ENCODE results near the gene ODAD3.
A peak's percentile ranks its signal among the peaks of the same experiment; 100 is the strongest.
"Not testable (repeated sequence)": the region's sequence is repeated elsewhere in the genome, so short reads cannot be mapped to it uniquely, and the experiment has no call there.

ODAD3 gene

GRCh38 chr19:11444059-11444458 lies 9.1 kb upstream of the ODAD3 start:
- H3K27ac ChIP-seq (ENCODE audit: low read depth, low read length) = no peak overlapping the region
- H3K4me3 ChIP-seq (ENCODE audit: low read depth in 1 of 5, low read length in 5 of 5) = no peak overlapping the region
- H3K4me1 ChIP-seq (ENCODE audit: control insufficient read depth in 5 of 5, insufficient read depth in 5 of 5, low read length in 5 of 5) = no peaks in the 10 kb centered on the region
- H3K36me3 ChIP-seq (ENCODE audit: control insufficient read depth in 5 of 5, insufficient read depth in 5 of 5, low read length in 5 of 5) = peaks cover 0 to 79% (median 75%) of the 10 kb centered on the region in 5 donors
- H3K9ac ChIP-seq (ENCODE audit: low read length in 5 of 5) = peak overlapping the region in 1 of 5 donors; percentile 14
- no peaks in the 10 kb centered on the region for H3K27me3 ChIP-seq (ENCODE audit: control insufficient read depth in 5 of 5, insufficient read depth in 4 of 5, low read length in 5 of 5)
- no peaks in the 10 kb centered on the region for H3K9me3 ChIP-seq (ENCODE audit: control insufficient read depth in 5 of 5, low read length in 5 of 5)

- Histone ChIP-seq H3K9me3 (ENCODE audit: control insufficient read depth in 5 of 5, low read length in 5 of 5) (no peaks in the 10 kb centered on the region), H3K4me3 (ENCODE audit: low read depth in 1 of 5, low read length in 5 of 5) (no peak overlapping the region), H3K27me3 (ENCODE audit: control insufficient read depth in 5 of 5, insufficient read depth in 4 of 5, low read length in 5 of 5) (no peaks in the 10 kb centered on the region), H3K27ac (ENCODE audit: low read depth, low read length) (no peak overlapping the region), H3K4me1 (ENCODE audit: control insufficient read depth in 5 of 5, insufficient read depth in 5 of 5, low read length in 5 of 5) (peaks cover 8 to 20% (median 18%) of the 10 kb centered on the region in 5 donors), H3K36me3 (ENCODE audit: control insufficient read depth in 5 of 5, insufficient read depth in 5 of 5, low read length in 5 of 5) (peaks cover 0 to 49% (median 39%) of the 10 kb centered on the region in 5 donors), H3K9ac (ENCODE audit: low read length in 5 of 5) (no peak overlapping the region)
These were observed 3.0 kb upstream of the ODAD3 start for GRCh38 chr19:11437955-11438354.

GRCh38 chr19:11435833-11436313 lies 952 bp upstream of the ODAD3 start:
- Histone ChIP-seq H3K9ac (ENCODE audit: low read length in 5 of 5) (peak overlapping the region; percentile 66 to 90 (median 87)), H3K4me1 (ENCODE audit: control insufficient read depth in 5 of 5, insufficient read depth in 5 of 5, low read length in 5 of 5) (peaks cover 8 to 20% (median 18%) of the 10 kb centered on the region in 5 donors), H3K27ac (ENCODE audit: low read depth, low read length) (peak overlapping the region; percentile 70), H3K4me3 (ENCODE audit: low read depth in 1 of 5, low read length in 5 of 5) (peak overlapping the region; percentile 80 to 99 (median 96)), H3K9me3 (ENCODE audit: control insufficient read depth in 5 of 5, low read length in 5 of 5) (no peaks in the 10 kb centered on the region), H3K27me3 (ENCODE audit: control insufficient read depth in 5 of 5, insufficient read depth in 4 of 5, low read length in 5 of 5) (no peaks in the 10 kb centered on the region), H3K36me3 (ENCODE audit: control insufficient read depth in 5 of 5, insufficient read depth in 5 of 5, low read length in 5 of 5) (peaks cover 0 to 31% (median 19%) of the 10 kb centered on the region in 5 donors)

- Histone ChIP-seq H3K4me1 (ENCODE audit: control insufficient read depth in 5 of 5, insufficient read depth in 5 of 5, low read length in 5 of 5) (peaks cover 8 to 20% (median 18%) of the 10 kb centered on the region in 5 donors), H3K27me3 (ENCODE audit: control insufficient read depth in 5 of 5, insufficient read depth in 4 of 5, low read length in 5 of 5) (no peaks in the 10 kb centered on the region), H3K9ac (ENCODE audit: low read length in 5 of 5) (peak overlapping the region in 4 of 5 donors; percentile 21 to 89 (median 54)), H3K36me3 (ENCODE audit: control insufficient read depth in 5 of 5, insufficient read depth in 5 of 5, low read length in 5 of 5) (peaks cover 0 to 23% (median 13%) of the 10 kb centered on the region in 5 donors), H3K27ac (ENCODE audit: low read depth, low read length) (no peak overlapping the region), H3K9me3 (ENCODE audit: control insufficient read depth in 5 of 5, low read length in 5 of 5) (no peaks in the 10 kb centered on the region), H3K4me3 (ENCODE audit: low read depth in 1 of 5, low read length in 5 of 5) (peak overlapping the region; percentile 27 to 99 (median 82))
These were observed 241 bp downstream of the ODAD3 start for GRCh38 chr19:11434703-11435056.

- H3K4me3 ChIP-seq (ENCODE audit: low read depth in 1 of 5, low read length in 5 of 5) = not testable (repeated sequence)
These were observed 1.4 kb downstream of the ODAD3 start for GRCh38 chr19:11433526-11433925.

GRCh38 chr19:11426656-11427055 lies 8.3 kb downstream of the ODAD3 start:
- no peak overlapping the region for H3K4me3 ChIP-seq (ENCODE audit: low read depth in 1 of 5, low read length in 5 of 5)
- H3K27me3 ChIP-seq (ENCODE audit: control insufficient read depth in 5 of 5, insufficient read depth in 4 of 5, low read length in 5 of 5) = peaks cover 13 to 21% (median 16%) of the 10 kb centered on the region in 5 donors
- no peak overlapping the region for H3K9ac ChIP-seq (ENCODE audit: low read length in 5 of 5)
- H3K9me3 ChIP-seq (ENCODE audit: control insufficient read depth in 5 of 5, low read length in 5 of 5) = no peaks in the 10 kb centered on the region
- no peaks in the 10 kb centered on the region for H3K36me3 ChIP-seq (ENCODE audit: control insufficient read depth in 5 of 5, insufficient read depth in 5 of 5, low read length in 5 of 5)
- no peak overlapping the region for H3K27ac ChIP-seq (ENCODE audit: low read depth, low read length)
- peaks cover 0 to 14% (median 13%) of the 10 kb centered on the region in 5 donors for H3K4me1 ChIP-seq (ENCODE audit: control insufficient read depth in 5 of 5, insufficient read depth in 5 of 5, low read length in 5 of 5)

More at GRCh38 chr19:11433526-11433925, 1.4 kb downstream of the ODAD3 start:
- H3K27ac ChIP-seq (ENCODE audit: low read depth, low read length); H3K27me3 ChIP-seq (ENCODE audit: control insufficient read depth in 5 of 5, insufficient read depth in 4 of 5, low read length in 5 of 5); H3K9ac ChIP-seq (ENCODE audit: low read length in 5 of 5); H3K9me3 ChIP-seq (ENCODE audit: control insufficient read depth in 5 of 5, low read length in 5 of 5): not testable (repeated sequence)
- H3K36me3 ChIP-seq (ENCODE audit: control insufficient read depth in 5 of 5, insufficient read depth in 5 of 5, low read length in 5 of 5) = peaks cover 0 to 16% (median 10%) of the 10 kb centered on the region in 5 donors
- H3K4me1 ChIP-seq (ENCODE audit: control insufficient read depth in 5 of 5, insufficient read depth in 5 of 5, low read length in 5 of 5) = peaks cover 8 to 20% (median 18%) of the 10 kb centered on the region in 5 donors

- H3K27ac ChIP-seq (ENCODE audit: low read depth, low read length) = no peak overlapping the region
- peaks cover 13 to 29% (median 24%) of the 10 kb centered on the region in 5 donors for H3K27me3 ChIP-seq (ENCODE audit: control insufficient read depth in 5 of 5, insufficient read depth in 4 of 5, low read length in 5 of 5)
- H3K36me3 ChIP-seq (ENCODE audit: control insufficient read depth in 5 of 5, insufficient read depth in 5 of 5, low read length in 5 of 5) = no peaks in the 10 kb centered on the region
- H3K9me3 ChIP-seq (ENCODE audit: control insufficient read depth in 5 of 5, low read length in 5 of 5) = no peaks in the 10 kb centered on the region
- peaks cover 0 to 22% (median 20%) of the 10 kb centered on the region in 5 donors for H3K4me1 ChIP-seq (ENCODE audit: control insufficient read depth in 5 of 5, insufficient read depth in 5 of 5, low read length in 5 of 5)
- no peak overlapping the region for H3K9ac ChIP-seq (ENCODE audit: low read length in 5 of 5)
- no peak overlapping the region for H3K4me3 ChIP-seq (ENCODE audit: low read depth in 1 of 5, low read length in 5 of 5)
These were observed 9.0 kb downstream of the ODAD3 start for GRCh38 chr19:11425719-11426457.

GRCh38 chr19:11423791-11424181 lies 11.1 kb downstream of the ODAD3 start:
- no peak overlapping the region for H3K4me3 ChIP-seq (ENCODE audit: low read depth in 1 of 5, low read length in 5 of 5)
- no peaks in the 10 kb centered on the region for H3K36me3 ChIP-seq (ENCODE audit: control insufficient read depth in 5 of 5, insufficient read depth in 5 of 5, low read length in 5 of 5)
- no peak overlapping the region for H3K9ac ChIP-seq (ENCODE audit: low read length in 5 of 5)
- H3K27ac ChIP-seq (ENCODE audit: low read depth, low read length) = no peak overlapping the region
- no peaks in the 10 kb centered on the region for H3K9me3 ChIP-seq (ENCODE audit: control insufficient read depth in 5 of 5, low read length in 5 of 5)
- peaks cover 0 to 38% (median 36%) of the 10 kb centered on the region in 5 donors for H3K4me1 ChIP-seq (ENCODE audit: control insufficient read depth in 5 of 5, insufficient read depth in 5 of 5, low read length in 5 of 5)
- H3K27me3 ChIP-seq (ENCODE audit: control insufficient read depth in 5 of 5, insufficient read depth in 4 of 5, low read length in 5 of 5) = peaks cover 13 to 37% (median 28%) of the 10 kb centered on the region in 5 donors

- H3K9me3 ChIP-seq (ENCODE audit: control insufficient read depth in 5 of 5, low read length in 5 of 5) = no peaks in the 10 kb centered on the region
- no peak overlapping the region for H3K4me3 ChIP-seq (ENCODE audit: low read depth in 1 of 5, low read length in 5 of 5)
These were observed 11.6 kb downstream of the ODAD3 start for GRCh38 chr19:11423164-11423790.

More at GRCh38 chr19:11423164-11423790, 11.6 kb downstream of the ODAD3 start:
- H3K4me1 ChIP-seq (ENCODE audit: control insufficient read depth in 5 of 5, insufficient read depth in 5 of 5, low read length in 5 of 5) = peaks cover 0 to 43% (median 41%) of the 10 kb centered on the region in 5 donors
- H3K9ac ChIP-seq (ENCODE audit: low read length in 5 of 5) = no peak overlapping the region
- no peaks in the 10 kb centered on the region for H3K36me3 ChIP-seq (ENCODE audit: control insufficient read depth in 5 of 5, insufficient read depth in 5 of 5, low read length in 5 of 5)
- H3K27me3 ChIP-seq (ENCODE audit: control insufficient read depth in 5 of 5, insufficient read depth in 4 of 5, low read length in 5 of 5) = peaks cover 13 to 41% (median 28%) of the 10 kb centered on the region in 5 donors
- H3K27ac ChIP-seq (ENCODE audit: low read depth, low read length) = no peak overlapping the region
